ENCODE measurements around the gene TPD52L2. TPM values are rescaled to one million over a fixed set of nuclear protein-coding genes. Genes with fewer than 3 reads are reported as not detected.

Gene TPD52L2
- total and polyA plus RNA-seq, 2 donors from 2014 or later = 73.1 to 78.0 TPM

DNA sequence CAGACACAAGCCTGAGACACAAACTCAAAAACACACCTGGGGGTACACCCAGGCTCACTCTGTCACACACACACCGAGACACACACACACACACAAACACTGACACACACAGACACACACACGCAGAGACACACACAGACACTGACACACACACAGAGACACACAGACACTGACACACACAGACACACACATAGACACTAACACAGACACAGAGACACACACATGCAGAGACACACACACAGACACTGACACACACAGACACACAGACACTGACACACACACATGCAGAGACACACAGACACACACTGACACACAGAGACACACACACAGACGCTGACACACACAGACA lies 18.2 kb upstream of the TPD52L2 start:
- FAIRE-seq (no peak), DNase-seq (no peak)
- H3K36me3 ChIP-seq (ENCODE audit: control insufficient read depth in 2 of 3, insufficient read depth in 3 of 3, low read length in 3 of 3) = no peaks in the 10 kb centered on the region
- peak overlapping the region in 2 of 3 donors; percentile 6 to 34 for H3K9ac ChIP-seq (ENCODE audit: low read length in 3 of 3)
- peaks cover 5 to 21% (median 5%) of the 10 kb centered on the region in 3 donors for H3K4me1 ChIP-seq (ENCODE audit: control insufficient read depth in 2 of 3, insufficient read depth in 2 of 3, low read depth in 1 of 3, low read length in 3 of 3)
- intact Hi-C loops (cut with DNase I) = no loop called here
- H3K4me3 ChIP-seq (ENCODE audit: low read length in 3 of 3) = peak overlapping the region; percentile 12 to 32 (median 27)
- no peaks in the 10 kb centered on the region for H3K9me3 ChIP-seq (ENCODE audit: control insufficient read depth in 2 of 3, insufficient read depth in 1 of 3, low read length in 3 of 3)
- peak overlapping the region; percentile 54 to 55 for H3K27ac ChIP-seq (ENCODE audit: low read depth in 2 of 2, low read length in 2 of 2)
- H3K27me3 ChIP-seq (ENCODE audit: control insufficient read depth, insufficient read depth, low read length) = no peaks in the 10 kb centered on the region
- TF ChIP-seq, protein P1, sequence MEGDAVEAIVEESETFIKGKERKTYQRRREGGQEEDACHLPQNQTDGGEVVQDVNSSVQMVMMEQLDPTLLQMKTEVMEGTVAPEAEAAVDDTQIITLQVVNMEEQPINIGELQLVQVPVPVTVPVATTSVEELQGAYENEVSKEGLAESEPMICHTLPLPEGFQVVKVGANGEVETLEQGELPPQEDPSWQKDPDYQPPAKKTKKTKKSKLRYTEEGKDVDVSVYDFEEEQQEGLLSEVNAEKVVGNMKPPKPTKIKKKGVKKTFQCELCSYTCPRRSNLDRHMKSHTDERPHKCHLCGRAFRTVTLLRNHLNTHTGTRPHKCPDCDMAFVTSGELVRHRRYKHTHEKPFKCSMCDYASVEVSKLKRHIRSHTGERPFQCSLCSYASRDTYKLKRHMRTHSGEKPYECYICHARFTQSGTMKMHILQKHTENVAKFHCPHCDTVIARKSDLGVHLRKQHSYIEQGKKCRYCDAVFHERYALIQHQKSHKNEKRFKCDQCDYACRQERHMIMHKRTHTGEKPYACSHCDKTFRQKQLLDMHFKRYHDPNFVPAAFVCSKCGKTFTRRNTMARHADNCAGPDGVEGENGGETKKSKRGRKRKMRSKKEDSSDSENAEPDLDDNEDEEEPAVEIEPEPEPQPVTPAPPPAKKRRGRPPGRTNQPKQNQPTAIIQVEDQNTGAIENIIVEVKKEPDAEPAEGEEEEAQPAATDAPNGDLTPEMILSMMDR (IDR thresholded peaks at IDR 0.05; ENCODE audit: borderline replicate concordance, extremely low read depth, insufficient read depth) = no peak

DNA sequence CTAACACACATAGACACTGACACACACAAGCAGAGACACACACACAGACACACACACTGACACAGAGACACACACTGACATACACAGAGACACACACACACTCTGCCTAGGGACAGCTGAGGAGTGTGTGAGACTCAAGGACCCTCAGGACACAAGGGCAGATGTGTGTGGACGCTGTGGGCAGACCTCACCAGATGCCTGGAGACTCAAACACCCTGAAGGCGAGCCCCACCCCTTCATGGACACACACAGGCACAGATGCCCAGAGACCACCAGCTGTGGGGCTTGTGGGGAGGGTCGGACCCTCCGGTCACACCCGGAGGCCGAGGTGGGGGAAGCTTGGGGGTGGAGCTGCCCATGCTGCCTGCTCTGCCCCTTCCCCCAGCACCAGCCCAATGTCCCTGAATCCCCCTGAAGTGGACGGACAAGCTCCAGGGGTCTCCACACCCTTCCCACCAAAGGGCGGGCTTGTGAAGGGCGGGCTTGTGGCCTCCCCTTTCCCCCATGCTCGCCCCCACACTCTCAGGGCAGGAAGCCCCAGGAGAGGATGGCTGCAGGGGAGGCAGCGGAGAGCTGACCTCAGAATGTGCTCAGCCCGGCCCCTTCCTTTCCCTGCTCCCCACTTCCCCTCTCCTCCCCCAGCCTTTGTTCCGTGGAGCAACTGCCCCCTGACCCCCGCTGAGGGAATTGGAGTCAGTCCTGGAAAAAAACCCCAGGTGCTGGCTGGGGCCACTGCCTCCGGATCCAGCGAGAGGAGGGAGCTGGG lies 17.6 kb upstream of the TPD52L2 start:
- DNase-seq = peak; percentile 46 to 83 (median 73)
- Histone ChIP-seq H3K4me1 (ENCODE audit: control insufficient read depth in 2 of 3, insufficient read depth in 2 of 3, low read depth in 1 of 3, low read length in 3 of 3) (peaks cover 5 to 21% (median 5%) of the 10 kb centered on the region in 3 donors), H3K4me3 (ENCODE audit: low read length in 3 of 3) (peak overlapping the region; percentile 12 to 32 (median 27)), H3K9me3 (ENCODE audit: control insufficient read depth in 2 of 3, insufficient read depth in 1 of 3, low read length in 3 of 3) (no peaks in the 10 kb centered on the region), H3K9ac (ENCODE audit: low read length in 3 of 3) (peak overlapping the region in 2 of 3 donors; percentile 6 to 34), H3K27ac (ENCODE audit: low read depth in 2 of 2, low read length in 2 of 2) (peak overlapping the region; percentile 54 to 55), H3K36me3 (ENCODE audit: control insufficient read depth in 2 of 3, insufficient read depth in 3 of 3, low read length in 3 of 3) (no peaks in the 10 kb centered on the region), H3K27me3 (ENCODE audit: control insufficient read depth, insufficient read depth, low read length) (no peaks in the 10 kb centered on the region)
- intact Hi-C loops (cut with DNase I) = no loop called here
- TF ChIP-seq, protein P1 (IDR thresholded peaks at IDR 0.05; ENCODE audit: borderline replicate concordance, extremely low read depth, insufficient read depth) = no peak
- FAIRE-seq = no peak

DNA sequence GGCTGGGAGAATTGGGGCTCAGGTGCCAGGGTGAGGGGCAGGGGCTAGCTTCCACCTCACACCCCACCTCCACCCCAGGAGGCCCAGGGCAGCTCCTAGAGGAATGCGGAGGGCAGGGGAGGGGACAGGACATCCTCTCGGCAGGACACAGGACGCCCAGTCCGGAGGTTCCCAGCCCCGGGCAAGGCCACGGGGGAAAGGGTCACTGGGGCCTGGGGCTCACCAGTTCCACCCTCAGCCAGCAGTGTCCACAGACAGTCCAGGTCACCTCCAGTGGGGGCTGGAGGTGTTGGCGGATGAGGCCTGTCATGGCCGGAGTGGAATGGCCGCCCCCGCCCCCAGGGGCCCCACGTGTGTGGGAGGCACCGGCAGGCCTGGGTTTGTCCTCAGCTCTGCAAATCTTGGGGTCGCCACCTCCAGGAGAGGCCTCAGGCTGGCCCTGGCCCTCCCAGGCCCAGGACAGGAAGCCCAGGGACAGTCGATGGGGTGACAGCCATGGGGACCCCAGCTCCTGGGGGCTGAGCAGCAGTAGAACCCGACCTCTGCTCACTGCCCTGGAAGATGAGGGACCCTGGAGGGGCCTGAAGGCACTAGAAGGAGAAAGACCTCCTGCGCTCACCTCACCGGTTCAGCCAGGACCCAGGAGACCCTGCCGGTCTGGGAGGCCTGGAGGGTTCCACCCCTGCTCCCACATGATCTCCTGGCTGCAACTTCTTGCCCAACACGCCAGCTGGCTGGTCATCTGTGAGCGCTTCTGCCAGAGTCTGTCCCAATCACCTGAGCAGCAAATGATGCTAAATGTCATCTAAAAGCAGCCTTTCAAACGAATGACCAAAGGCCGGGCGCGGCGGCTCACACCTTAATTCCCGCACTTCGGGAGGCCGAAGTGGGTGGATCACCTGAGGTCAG lies 16.8 kb upstream of the TPD52L2 start:
- no peak overlapping the region for H3K9ac ChIP-seq (ENCODE audit: low read length in 3 of 3)
- no peak overlapping the region for H3K4me3 ChIP-seq (ENCODE audit: low read length in 3 of 3)
- TF ChIP-seq, protein P1 (IDR thresholded peaks at IDR 0.05; ENCODE audit: borderline replicate concordance, extremely low read depth, insufficient read depth) = no peak
- H3K27ac ChIP-seq (ENCODE audit: low read depth in 2 of 2, low read length in 2 of 2) = peak overlapping the region; percentile 22 to 54
- no peaks in the 10 kb centered on the region for H3K9me3 ChIP-seq (ENCODE audit: control insufficient read depth in 2 of 3, insufficient read depth in 1 of 3, low read length in 3 of 3)
- DNase-seq (peak in 1 of 5 donors; percentile 71), FAIRE-seq (no peak)
- no peaks in the 10 kb centered on the region for H3K36me3 ChIP-seq (ENCODE audit: control insufficient read depth in 2 of 3, insufficient read depth in 3 of 3, low read length in 3 of 3)
- H3K4me1 ChIP-seq (ENCODE audit: control insufficient read depth in 2 of 3, insufficient read depth in 2 of 3, low read depth in 1 of 3, low read length in 3 of 3) = peaks cover 5 to 21% (median 5%) of the 10 kb centered on the region in 3 donors
- H3K27me3 ChIP-seq (ENCODE audit: control insufficient read depth, insufficient read depth, low read length) = no peaks in the 10 kb centered on the region
- intact Hi-C loops (cut with DNase I) = no loop called here
